GM19455 (cell line): ENCODE data around the gene LRRC8A.

ENCODE experiments used
- ATAC-seq: cut with Tn5 transposase; IDR thresholded peaks from one replicate; pipeline ENCODE4 v1.9.1; 2021; ENCODE audit not compliant: unreplicated experiment

LRRC8A gene

DNA sequence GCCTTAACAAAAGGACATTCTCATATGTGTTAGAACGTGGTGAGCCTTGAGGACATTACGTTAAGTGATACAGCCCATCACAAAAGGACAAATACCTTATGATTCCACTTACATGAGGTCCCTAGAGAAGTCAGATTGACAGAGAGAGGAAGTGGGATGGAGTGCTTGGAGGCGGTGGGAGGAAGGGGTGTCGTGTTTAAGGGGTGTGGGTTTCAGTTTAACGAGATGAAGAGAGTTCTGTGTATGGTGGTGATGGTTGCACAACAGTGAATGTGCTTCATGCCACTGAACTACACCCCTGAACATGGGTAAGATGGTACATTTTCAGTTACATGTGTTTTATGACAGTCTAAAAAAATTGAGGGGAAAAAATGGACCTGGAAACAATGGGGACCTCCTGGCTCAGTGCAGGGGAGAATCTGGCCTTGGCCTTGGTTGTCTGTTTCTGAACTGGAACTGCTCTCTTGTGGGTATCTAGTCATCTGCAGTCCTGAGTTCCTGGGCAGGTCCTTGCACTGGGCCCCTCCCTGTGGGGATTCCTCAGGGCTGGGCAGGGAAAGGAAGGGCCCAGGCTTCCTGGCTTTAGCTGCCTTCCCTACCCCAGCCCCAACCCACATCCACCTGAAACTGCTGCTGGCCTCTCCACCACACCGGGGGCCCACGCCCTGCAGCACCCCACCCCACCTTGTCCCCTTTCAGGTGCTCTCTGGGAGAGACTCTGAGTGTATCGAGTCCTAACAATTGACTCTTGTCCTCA, 17.8 kb downstream of the LRRC8A start:
- ATAC-seq: no peak

DNA sequence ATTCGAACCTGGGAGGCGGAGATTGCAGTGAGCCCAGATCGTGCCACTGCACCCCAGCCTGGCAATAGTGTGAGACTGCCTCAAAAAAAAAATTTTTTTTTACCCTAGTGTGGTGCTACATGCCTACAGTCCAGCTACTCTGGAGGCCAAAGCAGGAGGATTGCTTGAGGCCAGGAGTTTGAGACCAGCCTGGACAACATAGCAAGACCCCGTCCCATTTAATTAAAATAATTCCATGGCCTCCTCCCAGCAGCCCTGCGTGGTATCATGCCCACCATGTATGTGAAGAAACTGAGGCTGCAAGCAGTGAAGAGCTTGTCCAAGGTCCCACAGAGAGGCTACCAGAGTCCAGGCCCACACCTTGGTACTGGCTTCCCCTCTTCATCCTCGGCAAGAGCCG, 19.4 kb downstream of the LRRC8A start:
- ATAC-seq: no peak

- ATAC-seq: no peak
Measured at GRCh38 chr9:128901822-128902221, 19.9 kb downstream of the LRRC8A start.

GRCh38 chr9:128902351-128903078, 20.6 kb downstream of the LRRC8A start:
- ATAC-seq: peak; percentile 78

DNA sequence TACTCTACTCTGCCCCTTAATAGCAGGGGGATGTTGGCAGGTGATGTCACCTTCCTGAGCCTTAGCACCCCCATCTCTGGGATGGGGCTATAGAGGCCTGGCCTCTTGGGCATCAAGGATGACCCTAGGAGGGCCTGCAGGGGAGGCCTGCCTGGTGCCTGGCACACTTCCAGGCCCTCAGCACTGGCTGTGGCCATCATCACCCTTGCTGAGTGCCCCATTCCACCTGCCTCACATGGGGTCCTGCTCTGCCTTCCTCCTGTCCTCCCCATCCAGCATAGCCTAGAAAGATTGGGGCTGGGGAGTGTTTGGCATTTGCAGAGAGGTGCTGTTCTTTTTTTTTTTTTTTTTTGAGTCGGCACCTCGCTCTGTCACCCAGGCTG, 21.1 kb downstream of the LRRC8A start:
- no peak for ATAC-seq

DNA sequence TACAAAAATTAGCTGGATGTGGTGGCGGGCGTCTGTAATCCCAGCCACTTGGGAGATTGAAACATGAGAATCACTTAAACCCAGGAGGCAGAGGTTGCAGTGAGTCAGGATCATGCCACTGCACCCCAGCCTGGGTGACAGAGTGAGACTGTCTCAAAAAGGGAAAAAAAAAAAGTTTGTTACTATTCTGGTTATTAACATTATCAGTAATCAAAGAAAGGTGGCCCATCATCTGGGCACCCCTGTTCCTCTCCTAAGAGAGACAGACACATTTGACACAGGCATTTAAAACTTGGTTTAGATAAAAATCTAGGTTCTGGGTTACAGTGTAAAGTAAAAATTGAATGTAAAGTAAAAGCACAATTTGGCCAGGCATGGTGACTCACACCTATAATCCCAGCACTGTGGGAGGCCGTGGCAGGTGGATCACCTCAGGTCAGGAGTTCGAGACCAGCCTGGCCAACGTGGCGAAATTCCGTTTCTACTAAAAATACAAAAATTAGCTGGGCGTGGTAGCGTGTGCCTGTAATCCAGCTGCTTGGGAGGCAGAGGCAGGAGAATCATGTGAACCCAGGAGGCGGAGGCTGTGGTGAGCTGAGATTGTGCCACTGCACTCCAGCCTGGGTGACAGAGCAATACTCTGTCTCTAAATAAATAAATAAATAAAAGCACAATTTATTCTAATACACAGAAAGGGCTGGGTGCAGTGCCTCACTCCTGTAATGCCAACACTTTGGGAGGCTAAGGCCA, 22.1 kb downstream of the LRRC8A start:
- no peak for ATAC-seq

DNA sequence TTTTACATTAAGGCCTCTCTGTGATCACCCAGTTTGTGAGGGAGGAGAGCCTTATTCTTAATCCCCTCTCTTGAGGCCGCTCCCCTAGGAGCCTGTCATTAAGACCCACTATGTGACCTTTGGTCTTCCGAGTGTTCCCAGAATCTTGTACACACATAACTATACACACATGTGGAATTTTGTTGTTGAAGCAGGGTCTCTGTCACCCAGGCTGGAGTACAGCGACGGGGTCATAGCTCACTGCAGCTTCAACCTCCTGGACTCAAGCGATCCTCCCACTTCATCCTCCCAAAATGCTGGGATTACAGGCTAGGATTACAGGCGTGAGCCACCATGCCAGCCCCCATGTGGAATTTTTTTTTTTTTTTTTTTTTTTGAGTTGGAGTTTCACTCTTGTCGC, 24.0 kb downstream of the LRRC8A start:
- no peak for ATAC-seq

- no peak for ATAC-seq
Measured at GRCh38 chr9:128906741-128907140, 24.8 kb downstream of the LRRC8A start.

DNA sequence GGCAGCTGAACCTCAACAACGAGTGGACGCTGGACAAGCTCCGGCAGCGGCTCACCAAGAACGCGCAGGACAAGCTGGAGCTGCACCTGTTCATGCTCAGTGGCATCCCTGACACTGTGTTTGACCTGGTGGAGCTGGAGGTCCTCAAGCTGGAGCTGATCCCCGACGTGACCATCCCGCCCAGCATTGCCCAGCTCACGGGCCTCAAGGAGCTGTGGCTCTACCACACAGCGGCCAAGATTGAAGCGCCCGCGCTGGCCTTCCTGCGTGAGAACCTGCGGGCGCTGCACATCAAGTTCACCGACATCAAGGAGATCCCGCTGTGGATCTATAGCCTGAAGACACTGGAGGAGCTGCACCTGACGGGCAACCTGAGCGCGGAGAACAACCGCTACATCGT, 26.4 kb downstream of the LRRC8A start:
- ATAC-seq: no peak

- no peak for ATAC-seq
Measured at GRCh38 chr9:128909859-128910258, 27.9 kb downstream of the LRRC8A start.

GRCh38 chr9:128910906-128911305, 29.0 kb downstream of the LRRC8A start:
- no peak for ATAC-seq

GRCh38 chr9:128911529-128912035, 29.6 kb downstream of the LRRC8A start:
- no peak for ATAC-seq

- ATAC-seq: no peak
Measured at GRCh38 chr9:128912270-128912853, 30.4 kb downstream of the LRRC8A start.

GRCh38 chr9:128913048-128913900, 31.3 kb downstream of the LRRC8A start:
- ATAC-seq: no peak

DNA sequence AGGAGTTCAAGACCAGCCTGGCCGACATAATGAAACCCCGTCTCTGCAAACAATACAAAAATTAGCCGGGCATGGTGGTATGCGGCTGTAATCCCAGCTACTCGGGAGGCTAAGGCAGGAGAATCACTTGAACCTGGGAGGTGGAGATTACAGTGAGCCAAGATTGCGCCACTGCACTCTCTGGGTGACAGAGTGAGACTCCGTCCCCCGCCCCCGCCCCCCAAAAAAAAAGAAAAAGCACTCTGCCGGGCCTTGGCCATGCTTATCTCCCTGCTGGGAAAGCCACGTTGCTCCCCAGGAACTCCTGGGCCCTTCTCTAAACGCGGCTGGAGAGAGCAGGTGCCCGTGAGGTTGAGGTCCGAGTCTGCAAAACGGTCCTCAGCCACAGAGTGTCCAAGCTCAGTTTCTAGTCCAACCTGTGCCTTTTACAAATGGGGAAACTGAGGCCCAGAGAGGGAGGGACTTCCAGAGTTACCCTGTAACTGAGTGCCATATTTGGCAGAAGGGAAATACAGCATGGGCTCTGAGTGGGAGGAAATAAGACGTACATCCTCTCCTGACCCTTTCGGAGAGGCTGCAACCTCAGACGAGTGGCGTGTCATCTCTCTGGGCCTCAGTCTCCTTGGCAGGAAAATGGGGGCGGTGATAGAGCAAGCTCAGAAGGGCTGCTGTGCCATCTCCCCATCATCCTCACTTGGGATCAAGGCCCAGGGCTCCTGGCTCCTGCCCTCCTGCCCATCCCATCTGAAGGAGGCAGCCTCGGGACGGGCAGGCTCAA, 32.3 kb downstream of the LRRC8A start:
- no peak for ATAC-seq

GRCh38 chr9:128916204-128916603, 34.3 kb downstream of the LRRC8A start:
- no peak for ATAC-seq

DNA sequence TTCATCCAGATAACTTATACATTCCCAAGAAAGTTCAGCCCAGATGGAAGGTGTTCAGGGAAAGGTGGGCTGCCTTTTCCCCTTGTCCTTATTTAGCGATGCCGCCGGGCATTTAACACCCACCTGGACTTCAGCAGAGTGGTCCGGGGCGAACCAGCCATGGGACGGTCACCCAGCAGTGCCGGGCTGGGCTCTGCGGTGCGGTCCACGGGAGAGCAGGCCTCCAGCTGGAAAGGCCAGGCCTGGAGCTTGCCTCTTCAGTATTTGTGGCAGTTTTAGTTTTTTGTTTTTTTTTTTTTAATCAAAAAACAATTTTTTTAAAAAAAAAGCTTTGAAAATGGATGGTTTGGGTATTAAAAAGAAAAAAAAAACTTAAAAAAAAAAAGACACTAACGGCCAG, 34.8 kb downstream of the LRRC8A start:
- ATAC-seq: no peak

GRCh38 chr9:128917151-128917849, 35.4 kb downstream of the LRRC8A start:
- no peak for ATAC-seq

- no peak for ATAC-seq
Measured at GRCh38 chr9:128918921-128919320, 37.0 kb downstream of the LRRC8A start.
